GM18519 (cell line): Measurements from ENCODE around the gene MOV10L1.
"Not testable (repeated sequence)": the region's sequence is repeated elsewhere in the genome, so short reads cannot be mapped to it uniquely, and the experiment has no call there.

Experiments used
- ATAC-seq: cut with Tn5 transposase; IDR thresholded peaks from one replicate; pipeline ENCODE4 v1.9.1; 2021; ENCODE audit warnings: mild to moderate bottlenecking, moderate library complexity; ENCODE audit not compliant: unreplicated experiment, low FRiP score

The MOV10L1 gene

GRCh38 chr22:50199251-50199721 is 109.5 kb downstream of the MOV10L1 start:
- ATAC-seq: no peak

GRCh38 chr22:50199829-50200460 is 110.1 kb downstream of the MOV10L1 start:
- no peak for ATAC-seq

GRCh38 chr22:50200461-50201190 is 110.8 kb downstream of the MOV10L1 start, which contains the start of gene SELENOO:
SELENOO (plus strand) TSS chr22:50201011; CDS start chr22:50201037, 26 bp downstream.
- no peak for ATAC-seq

GRCh38 chr22:50201191-50202129 is 111.7 kb downstream of the MOV10L1 start:
- no peak for ATAC-seq

GRCh38 chr22:50202130-50202666 is 112.4 kb downstream of the MOV10L1 start:
- ATAC-seq: no peak

GRCh38 chr22:50203288-50203687 is 113.5 kb downstream of the MOV10L1 start:
- ATAC-seq: no peak

- no peak for ATAC-seq
These were observed 114.8 kb downstream of the MOV10L1 start for GRCh38 chr22:50204571-50204970.

- ATAC-seq: not testable (repeated sequence)
These were observed 115.2 kb downstream of the MOV10L1 start for GRCh38 chr22:50204998-50205397.

- ATAC-seq: no peak
These were observed 116.2 kb downstream of the MOV10L1 start for GRCh38 chr22:50205781-50206569.

GRCh38 chr22:50206599-50206998 is 116.8 kb downstream of the MOV10L1 start:
- no peak for ATAC-seq

GRCh38 chr22:50207383-50208140 is 117.8 kb downstream of the MOV10L1 start:
- ATAC-seq: no peak

GRCh38 chr22:50208430-50208938 is 118.7 kb downstream of the MOV10L1 start:
- ATAC-seq: no peak

- ATAC-seq: no peak
These were observed 119.4 kb downstream of the MOV10L1 start for GRCh38 chr22:50208939-50209892.

- no peak for ATAC-seq
These were observed 120.1 kb downstream of the MOV10L1 start for GRCh38 chr22:50209893-50210292.

GRCh38 chr22:50210378-50211139 is 120.8 kb downstream of the MOV10L1 start:
- ATAC-seq: no peak

- ATAC-seq: no peak
These were observed 121.3 kb downstream of the MOV10L1 start for GRCh38 chr22:50211147-50211546.
